ENCODE data around the gene STARD10.
A peak's percentile ranks its signal among the peaks of the same experiment; 100 is the strongest.
"Not testable (repeated sequence)": the region's sequence is repeated elsewhere in the genome, so short reads cannot be mapped to it uniquely, and the experiment has no call there.

Gene STARD10

GRCh38 chr11:72793425-72794367, at the start of gene STARD10:
TSS of gene STARD10 (minus strand) at chr11:72794047. CDS start at chr11:72781181, 12,866 bp downstream.
- DNase-seq = peak; percentile 95

GRCh38 chr11:72842653-72843330, 48.9 kb upstream of the STARD10 start:
- no peak for DNase-seq

- no peak for DNase-seq
These were observed 48.3 kb upstream of the STARD10 start for GRCh38 chr11:72842126-72842525.

- no peak for DNase-seq
These were observed 47.5 kb upstream of the STARD10 start for GRCh38 chr11:72841397-72841796.

GRCh38 chr11:72840780-72841179, 46.9 kb upstream of the STARD10 start:
- no peak for DNase-seq

GRCh38 chr11:72838691-72839305, 45.0 kb upstream of the STARD10 start:
- DNase-seq = no peak

GRCh38 chr11:72836111-72836510, 42.3 kb upstream of the STARD10 start:
- no peak for DNase-seq

- DNase-seq = no peak
These were observed 41.1 kb upstream of the STARD10 start for GRCh38 chr11:72834905-72835304.

- DNase-seq = no peak
These were observed 40.1 kb upstream of the STARD10 start for GRCh38 chr11:72833811-72834493.

- no peak for DNase-seq
These were observed 39.4 kb upstream of the STARD10 start for GRCh38 chr11:72833083-72833733.

- DNase-seq = no peak
These were observed 38.6 kb upstream of the STARD10 start for GRCh38 chr11:72832301-72833082.

GRCh38 chr11:72831521-72832300, 37.9 kb upstream of the STARD10 start:
- peak; percentile 75 for DNase-seq

GRCh38 chr11:72829884-72830533, 36.2 kb upstream of the STARD10 start:
- DNase-seq = no peak

GRCh38 chr11:72829178-72829577, 35.3 kb upstream of the STARD10 start:
- no peak for DNase-seq

GRCh38 chr11:72828692-72829101, 34.9 kb upstream of the STARD10 start:
- no peak for DNase-seq

GRCh38 chr11:72828081-72828567, 34.3 kb upstream of the STARD10 start:
- peak; percentile 20 for DNase-seq

GRCh38 chr11:72827656-72828055, 33.8 kb upstream of the STARD10 start:
- DNase-seq = not testable (repeated sequence)

- DNase-seq = no peak
These were observed 33.2 kb upstream of the STARD10 start for GRCh38 chr11:72826942-72827480.

- DNase-seq = no peak
These were observed 32.5 kb upstream of the STARD10 start for GRCh38 chr11:72826191-72826941.
